H1 (cell line): ENCODE measurements around the gene BEST3. TPM values are rescaled to one million over a fixed set of nuclear protein-coding genes. Genes with fewer than 3 reads are reported as not detected.

Experiments used
- CTCF ChIA-PET: fragments of 300-600 bp; sonication (Branson Sonifier 250); formaldehyde crosslinking; loops from one replicate; lab custom pipeline; 2021; ENCODE audit not compliant: partially characterized antibody; lab: Charles Lee
- POLR2A ChIA-PET: fragments of 300-600 bp; sonication (Branson Sonifier 250); formaldehyde crosslinking; loops from one replicate; lab custom pipeline; 2021; ENCODE audit warnings: inconsistent platforms; ENCODE audit not compliant: partially characterized antibody; lab: Charles Lee
- DNase-seq, 2 experiments: peaks; one replicate each; pipeline versions ENCODE4 v3.0.0 to v3.0.0-alpha.2; 2010 to 2022; ENCODE audit warnings: low spot score in 2 of 2, low read depth in 1 of 2, mixed read lengths in 1 of 2
- FAIRE-seq: peaks from 2 replicates; lab custom pipeline; 2011; peaks lifted over from hg19 to GRCh38; lab: Jason Lieb, UNC
- H2AFZ ChIP-seq: 2 replicates; pipeline ENCODE4 v1.8.1; 2012; ENCODE audit warnings: low read length, inconsistent platforms
- H2AK5ac ChIP-seq: 2 replicates; pipeline ENCODE4 v1.6.1; 2013; ENCODE audit warnings: low read depth, low read length
- H2BK120ac ChIP-seq: replicated peaks from 2 replicates; pipeline ENCODE3; 2013; ENCODE audit warnings: low read depth, low read length, inconsistent platforms
- H2BK12ac ChIP-seq: 2 replicates; pipeline ENCODE4 v1.6.1; 2013; ENCODE audit warnings: low read depth, low read length
- H2BK15ac ChIP-seq: 2 replicates; pipeline ENCODE4 v1.6.1; 2013; ENCODE audit warnings: low read length
- H2BK20ac ChIP-seq: 2 replicates; pipeline ENCODE4 v1.6.1; 2013; ENCODE audit warnings: low read length
- H2BK5ac ChIP-seq: 2 replicates; pipeline ENCODE4 v1.6.1; 2013; ENCODE audit warnings: low read depth, low read length
- H3K14ac ChIP-seq: 2 replicates; pipeline ENCODE4 v1.6.1; 2013; ENCODE audit warnings: inconsistent platforms; ENCODE audit not compliant: insufficient read length
- H3K18ac ChIP-seq: 2 replicates; pipeline ENCODE4 v1.6.1; 2013; ENCODE audit warnings: low read length; ENCODE audit errors: extremely low read depth
- H3K23ac ChIP-seq: 2 replicates; pipeline ENCODE4 v1.6.1; 2013; ENCODE audit warnings: inconsistent platforms; ENCODE audit not compliant: insufficient read length
- H3K23me2 ChIP-seq: 2 replicates; pipeline ENCODE4 v1.6.1; 2013; ENCODE audit warnings: low read depth, low read length
- H3K27ac ChIP-seq: 2 replicates; pipeline ENCODE4 v1.6.1; 2011; ENCODE audit warnings: low read depth, low read length, inconsistent platforms
- H3K27me3 ChIP-seq, 4 experiments: replicated peaks in 1 of 4; 1 replicate in 1 of 4; 2 replicates in 3 of 4; pipeline versions ENCODE4 v1.6.1 to v1.8.1; 2011 to 2013; ENCODE audit warnings: low read length in 3 of 4, mild to moderate bottlenecking in 3 of 4, inconsistent platforms in 2 of 4, mixed read lengths in 2 of 4, moderate library complexity in 1 of 4; ENCODE audit not compliant: control insufficient read depth in 3 of 4, insufficient read depth in 3 of 4; ENCODE audit errors: extremely low read depth in 1 of 4
- H3K36me3 ChIP-seq, 4 experiments: 2 replicates each; pipeline versions ENCODE4 v1.6.1 to v1.8.1; 2011 to 2013; ENCODE audit warnings: mild to moderate bottlenecking in 4 of 4, low read length in 3 of 4, moderate library complexity in 2 of 4, control low read depth in 1 of 4, inconsistent platforms in 1 of 4; ENCODE audit not compliant: insufficient read depth in 4 of 4, control insufficient read depth in 2 of 4
- H3K4ac ChIP-seq: replicated peaks from 2 replicates; pipeline ENCODE3; 2013; ENCODE audit warnings: low read length, low read depth, mixed read lengths, inconsistent platforms; ENCODE audit not compliant: insufficient read length
- H3K4me1 ChIP-seq, 4 experiments: replicated peaks in 1 of 4; 1 replicate in 1 of 4; 2 replicates in 3 of 4; pipeline versions ENCODE4 v1.6.1 to v1.8.1; 2011 to 2013; ENCODE audit warnings: low read length in 3 of 4, inconsistent platforms in 2 of 4, mixed read lengths in 1 of 4; ENCODE audit not compliant: insufficient read depth in 4 of 4, control insufficient read depth in 3 of 4
- H3K4me2 ChIP-seq, 2 experiments: 2 replicates each; pipeline versions ENCODE4 v1.6.1 to v1.8.1; 2011 to 2013; ENCODE audit warnings: low read depth in 2 of 2, low read length in 2 of 2, control low read depth in 1 of 2, inconsistent platforms in 1 of 2, mild to moderate bottlenecking in 1 of 2; ENCODE audit not compliant: insufficient read depth in 1 of 2
- H3K4me3 ChIP-seq, 4 experiments: fragments of 200-600, 300-600 bp in 1 of 4; sonication (generic), shearing (Covaris generic), sonication (Bioruptor Twin) in 1 of 4; 2 replicates each; pipeline versions ENCODE4 v1.5.1 to v1.8.1; 2011 to 2016; ENCODE audit warnings: low read length in 4 of 4, low read depth in 3 of 4, control low read depth in 2 of 4, inconsistent platforms in 2 of 4, mild to moderate bottlenecking in 2 of 4, mixed read lengths in 1 of 4, moderate library complexity in 1 of 4; ENCODE audit not compliant: insufficient read depth in 2 of 4; ENCODE audit errors: extremely low read depth in 1 of 4
- H3K56ac ChIP-seq: replicated peaks from 2 replicates; pipeline ENCODE3; 2013; ENCODE audit warnings: low read depth, mild to moderate bottlenecking, mixed read lengths, low read length, inconsistent platforms; ENCODE audit not compliant: insufficient read length
- H3K79me1 ChIP-seq: 2 replicates; pipeline ENCODE4 v1.6.1; 2013; ENCODE audit warnings: low read depth, low read length, control low read depth
- H3K79me2 ChIP-seq, 2 experiments: 2 replicates each; pipeline versions ENCODE4 v1.6.1 to v1.8.1; 2012 to 2013; ENCODE audit warnings: low read length in 2 of 2, mild to moderate bottlenecking in 2 of 2, inconsistent platforms in 1 of 2; ENCODE audit not compliant: insufficient read depth in 2 of 2, control insufficient read depth in 1 of 2
- H3K9ac ChIP-seq, 4 experiments: replicated peaks in 1 of 4; 1 replicate in 1 of 4; 2 replicates in 3 of 4; pipeline versions ENCODE4 v1.6.1 to v1.8.1; 2011 to 2013; ENCODE audit warnings: low read depth in 3 of 4, low read length in 3 of 4, control low read depth in 2 of 4, mild to moderate bottlenecking in 2 of 4, moderate library complexity in 2 of 4, inconsistent platforms in 1 of 4; ENCODE audit errors: extremely low read depth in 1 of 4
- H3K9me3 ChIP-seq, 2 experiments: 2 replicates each; pipeline versions ENCODE4 v1.6.1 to v1.8.1; 2012 to 2013; ENCODE audit warnings: mild to moderate bottlenecking in 2 of 2, moderate library complexity in 2 of 2, control low read depth in 1 of 2, inconsistent platforms in 1 of 2, low read depth in 1 of 2, low read length in 1 of 2, mixed read lengths in 1 of 2; ENCODE audit not compliant: insufficient read depth in 2 of 2
- H4K20me1 ChIP-seq, 2 experiments: replicated peaks in 1 of 2; 2 replicates each; pipeline versions ENCODE3 to v1.8.1; 2011 to 2013; ENCODE audit warnings: inconsistent platforms in 2 of 2, low read length in 2 of 2, mild to moderate bottlenecking in 1 of 2; ENCODE audit not compliant: insufficient read depth in 2 of 2, control insufficient read depth in 1 of 2
- H4K5ac ChIP-seq: 2 replicates; pipeline ENCODE4 v1.6.1; 2013; ENCODE audit warnings: low read length, low read depth, mixed read lengths, inconsistent platforms; ENCODE audit not compliant: insufficient read length
- H4K8ac ChIP-seq: 2 replicates; pipeline ENCODE4 v1.8.0; 2013; ENCODE audit warnings: mild to moderate bottlenecking, moderate library complexity, low read length, inconsistent platforms; ENCODE audit not compliant: insufficient read depth; ENCODE audit errors: extremely low read depth
- H4K91ac ChIP-seq: replicated peaks from 2 replicates; pipeline ENCODE3; 2013; ENCODE audit warnings: low read length, mixed read lengths, inconsistent platforms; ENCODE audit not compliant: insufficient read length
- CEBPB ChIP-seq: IDR thresholded peaks from 2 replicates; pipeline ENCODE4 v1.6.1; 2012; ENCODE audit warnings: low read depth, low read length
- CREB1 ChIP-seq: IDR thresholded peaks from 2 replicates; pipeline ENCODE4 v1.6.1; 2012; ENCODE audit warnings: inconsistent platforms
- CTBP2 ChIP-seq: IDR thresholded peaks from 2 replicates; pipeline ENCODE4 v1.7.0; 2011; ENCODE audit warnings: borderline replicate concordance, mild to moderate bottlenecking, moderate library complexity, mixed read lengths, low read length; ENCODE audit not compliant: insufficient read depth, insufficient read length
- EP300 ChIP-seq, 2 experiments: IDR thresholded peaks; 1 replicate in 1 of 2; 2 replicates in 1 of 2; pipeline ENCODE4 v1.6.1; 2011 to 2012; ENCODE audit warnings: low read depth in 2 of 2, low read length in 2 of 2, mild to moderate bottlenecking in 2 of 2, borderline replicate concordance in 1 of 2, inconsistent platforms in 1 of 2, moderate library complexity in 1 of 2
- FOSL1 ChIP-seq: IDR thresholded peaks from 2 replicates; pipeline ENCODE4 v1.6.1; 2011; ENCODE audit warnings: mild to moderate bottlenecking, low read depth, low read length, moderate library complexity; ENCODE audit not compliant: insufficient read depth
- JUND ChIP-seq: IDR thresholded peaks from 2 replicates; pipeline ENCODE4 v1.6.1; 2011; ENCODE audit warnings: mild to moderate bottlenecking, improper control_type of control experiment, low read length
- NANOG ChIP-seq: IDR thresholded peaks from 2 replicates; pipeline ENCODE4 v1.6.1; 2011; ENCODE audit warnings: low read length, low read depth, mild to moderate bottlenecking, inconsistent platforms; ENCODE audit not compliant: insufficient read depth, poor library complexity, severe bottlenecking
- RFX5 ChIP-seq: IDR thresholded peaks from 2 replicates; pipeline ENCODE4 v1.6.1; 2011; ENCODE audit warnings: low read depth, low read length, improper control_type of control experiment, borderline replicate concordance
- TBP ChIP-seq: IDR thresholded peaks from 2 replicates; pipeline ENCODE4 v1.6.1; 2011; ENCODE audit warnings: low read depth, low read length, improper control_type of control experiment
- YY1 ChIP-seq: IDR thresholded peaks from 2 replicates; pipeline ENCODE4 v1.6.1; 2011; ENCODE audit warnings: low read depth, mild to moderate bottlenecking, low read length
- WGBS, 2 experiments: shearing (Covaris generic) in 1 of 2; methylation state at CpG; one replicate each; pipeline versions ENCODE4 v1.1.6 to v1.1.7; 2013 to 2015; ENCODE audit warnings: low lambda C conversion rate in 2 of 2, mixed read lengths in 2 of 2, inconsistent platforms in 1 of 2, low coverage in 1 of 2, missing lambda C conversion rate in 1 of 2; ENCODE audit not compliant: insufficient replicate concordance in 2 of 2, insufficient coverage in 1 of 2, insufficient read length in 1 of 2; ENCODE audit errors: extremely low coverage in 1 of 2, missing lambda C conversion rate in 1 of 2; 5-methylcytosine and 5-hydroxymethylcytosine counted together
- polyA plus RNA-seq, 7 experiments: library from polyadenylated mRNA; depleted of rRNA in 3 of 7; stranded (reverse) in 5 of 7; unstranded in 2 of 7; fragments of >200 nt in 5 of 7; fragments of 200-250 nt in 2 of 7; gene quantifications; 1 replicate in 5 of 7; 2 replicates in 1 of 7; 4 replicates in 1 of 7; pipeline versions ENCODE4 v1.2.1 to v1.2.3, GENCODE V29; 2011 to 2013; ENCODE audit warnings: missing spikeins in 2 of 7, mixed read lengths in 2 of 7
- total RNA-seq: library from RNA; stranded (reverse); fragmentation: NEBNext Ultra II Directional; extraction: Animal tissue kit (Norgen Biotek cat#: 25700); gene quantifications from 2 replicates; pipeline ENCODE4 v1.2.1, GENCODE V29; 2021
- TF ChIP-seq, protein P1 (sequence below), 3 experiments: IDR thresholded peaks; 1 replicate in 2 of 3; 2 replicates in 1 of 3; pipeline versions ENCODE4 v1.5.1 to v1.6.1; 2011; ENCODE audit warnings: low read length in 3 of 3, mild to moderate bottlenecking in 3 of 3, inconsistent platforms in 2 of 3, low read depth in 1 of 3, moderate library complexity in 1 of 3; ENCODE audit not compliant: insufficient read depth in 1 of 3; ENCODE audit errors: control extremely low read depth in 1 of 3
- TF ChIP-seq, protein P2 (sequence below): IDR thresholded peaks from 2 replicates; pipeline ENCODE4 v1.6.1; 2012; ENCODE audit warnings: inconsistent platforms

Gene BEST3
- total and polyA plus RNA-seq, 2 of the 8 experiments (the other 6 are each of a cell fraction or from before 2014, with no cell fraction given), result 0.17 TPM; not detected in 1

DNA sequence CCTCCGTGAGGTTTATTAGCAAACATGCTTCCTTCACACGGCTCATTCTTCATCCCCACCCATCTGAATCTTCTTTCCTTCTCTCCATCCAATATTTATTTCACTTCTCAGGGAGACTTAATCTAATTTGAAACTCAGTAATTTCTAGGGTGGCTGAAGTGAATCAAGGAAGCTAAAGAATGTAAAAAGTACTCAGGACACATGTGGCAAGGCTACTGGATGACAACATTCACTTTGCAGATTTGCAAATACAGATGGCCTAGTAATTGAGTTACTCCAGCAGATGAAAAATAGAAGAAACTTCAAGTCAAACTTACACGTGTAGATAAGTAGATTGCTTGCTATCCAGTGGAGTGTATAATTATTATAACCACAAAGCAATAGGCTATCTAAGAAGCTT is 15.4 kb upstream of the BEST3 start:
- POLR2A ChIA-PET, result no interaction called here
- Histone ChIP-seq H3K9me3 (no peaks in the 10 kb centered on the region), H4K20me1 (no peaks in the 10 kb centered on the region), H3K23me2 (no peaks in the 10 kb centered on the region), H3K4me3 (no peak overlapping the region), H2AFZ (no peak overlapping the region), H2BK120ac (no peak overlapping the region), H3K27ac (no peak overlapping the region), H3K23ac (no peak overlapping the region), H2AK5ac (no peak overlapping the region), H3K4me2 (no peak overlapping the region), H2BK12ac (no peak overlapping the region), H4K5ac (no peak overlapping the region), H4K8ac (no peak overlapping the region), H3K4ac (no peak overlapping the region), H3K79me1 (no peaks in the 10 kb centered on the region), H3K9ac (no peak overlapping the region), H2BK15ac (no peak overlapping the region), H3K79me2 (no peaks in the 10 kb centered on the region), H3K27me3 (no peaks in the 10 kb centered on the region), H3K14ac (no peak overlapping the region), H3K36me3 (no peaks in the 10 kb centered on the region), H3K18ac (no peak overlapping the region), H2BK5ac (no peak overlapping the region), H3K56ac (no peak overlapping the region), H3K4me1 (no peaks in the 10 kb centered on the region), H2BK20ac (no peak overlapping the region), H4K91ac (no peak overlapping the region)
- no peak for DNase-seq
- 70 to 100% methylated on average over 1 to 3 of the region's 3 CpGs for WGBS, 2 experiments
- no peak for FAIRE-seq
- CTCF ChIA-PET, result no interaction called here
- TF ChIP-seq CREB1, result no peak
- TF ChIP-seq RFX5, result no peak
- no peak for TF ChIP-seq CTBP2
- TF ChIP-seq TBP, result no peak
- no peak for TF ChIP-seq CEBPB
- no peak for TF ChIP-seq JUND
- TF ChIP-seq, protein P1, sequence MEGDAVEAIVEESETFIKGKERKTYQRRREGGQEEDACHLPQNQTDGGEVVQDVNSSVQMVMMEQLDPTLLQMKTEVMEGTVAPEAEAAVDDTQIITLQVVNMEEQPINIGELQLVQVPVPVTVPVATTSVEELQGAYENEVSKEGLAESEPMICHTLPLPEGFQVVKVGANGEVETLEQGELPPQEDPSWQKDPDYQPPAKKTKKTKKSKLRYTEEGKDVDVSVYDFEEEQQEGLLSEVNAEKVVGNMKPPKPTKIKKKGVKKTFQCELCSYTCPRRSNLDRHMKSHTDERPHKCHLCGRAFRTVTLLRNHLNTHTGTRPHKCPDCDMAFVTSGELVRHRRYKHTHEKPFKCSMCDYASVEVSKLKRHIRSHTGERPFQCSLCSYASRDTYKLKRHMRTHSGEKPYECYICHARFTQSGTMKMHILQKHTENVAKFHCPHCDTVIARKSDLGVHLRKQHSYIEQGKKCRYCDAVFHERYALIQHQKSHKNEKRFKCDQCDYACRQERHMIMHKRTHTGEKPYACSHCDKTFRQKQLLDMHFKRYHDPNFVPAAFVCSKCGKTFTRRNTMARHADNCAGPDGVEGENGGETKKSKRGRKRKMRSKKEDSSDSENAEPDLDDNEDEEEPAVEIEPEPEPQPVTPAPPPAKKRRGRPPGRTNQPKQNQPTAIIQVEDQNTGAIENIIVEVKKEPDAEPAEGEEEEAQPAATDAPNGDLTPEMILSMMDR (IDR thresholded peaks at IDR 0.05; ENCODE audit: control extremely low read depth in 1 of 3, insufficient read depth in 1 of 3, low read depth in 1 of 3, low read length in 3 of 3), result no peak
- TF ChIP-seq NANOG, result no peak
- no peak for TF ChIP-seq FOSL1
- TF ChIP-seq YY1, result no peak
- no peak for TF ChIP-seq EP300 (IDR thresholded peaks at IDR 0.05; ENCODE audit: borderline replicate concordance in 1 of 2, low read depth in 2 of 2, low read length in 2 of 2)
- TF ChIP-seq, protein P2, sequence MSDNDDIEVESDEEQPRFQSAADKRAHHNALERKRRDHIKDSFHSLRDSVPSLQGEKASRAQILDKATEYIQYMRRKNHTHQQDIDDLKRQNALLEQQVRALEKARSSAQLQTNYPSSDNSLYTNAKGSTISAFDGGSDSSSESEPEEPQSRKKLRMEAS, result no peak
